ENCODE data around the gene SLC22A1.
"Not testable (repeated sequence)": the region's sequence is repeated elsewhere in the genome, so short reads cannot be mapped to it uniquely, and the experiment has no call there.

SLC22A1 gene

GRCh38 chr6:160134779-160135547, 13.3 kb downstream of the SLC22A1 start:
- no peak for TF ChIP-seq CTCF (conservative IDR thresholded peaks at IDR 0.05; ENCODE audit: low read length)
- DNase-seq (ENCODE audit: low read depth), result no peak
- no peak overlapping the region for H3K4me3 ChIP-seq (ENCODE audit: low read length)

DNA sequence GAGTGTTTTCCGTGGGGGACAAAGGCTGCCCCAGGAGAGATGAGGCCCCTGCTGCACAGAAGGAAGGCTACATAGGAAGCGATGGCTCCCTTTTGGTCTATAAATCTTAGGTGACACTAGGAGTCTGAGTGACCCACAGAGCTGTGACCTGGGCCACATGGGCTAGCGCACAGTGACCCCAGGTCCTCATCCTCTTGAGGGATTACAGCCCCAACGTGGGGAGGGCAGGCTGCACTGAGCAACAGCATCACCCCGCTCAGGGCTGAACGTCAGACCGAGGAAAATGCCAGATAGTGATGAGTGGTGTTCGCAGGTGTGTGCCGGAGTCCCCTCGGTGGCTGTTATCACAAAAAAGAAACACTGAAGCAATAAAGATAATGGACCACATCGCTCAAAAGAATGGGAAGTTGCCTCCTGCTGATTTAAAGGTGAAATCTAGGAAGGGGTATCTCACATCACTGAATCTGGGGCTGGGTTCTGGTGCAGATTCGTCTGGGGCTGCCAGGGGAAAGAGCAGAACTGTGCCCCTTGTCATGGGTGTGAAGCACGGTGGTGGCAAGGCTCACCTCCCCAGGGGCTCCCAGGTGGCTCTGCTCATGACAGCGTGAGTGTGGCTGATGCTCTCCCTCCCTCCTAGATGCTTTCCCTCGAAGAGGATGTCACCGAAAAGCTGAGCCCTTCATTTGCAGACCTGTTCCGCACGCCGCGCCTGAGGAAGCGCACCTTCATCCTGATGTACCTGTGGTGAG, 14.5 kb downstream of the SLC22A1 start:
- no peak for TF ChIP-seq CTCF (conservative IDR thresholded peaks at IDR 0.05; ENCODE audit: low read length)
- no peak overlapping the region for H3K4me3 ChIP-seq (ENCODE audit: low read length)
- no peak for DNase-seq (ENCODE audit: low read depth)

DNA sequence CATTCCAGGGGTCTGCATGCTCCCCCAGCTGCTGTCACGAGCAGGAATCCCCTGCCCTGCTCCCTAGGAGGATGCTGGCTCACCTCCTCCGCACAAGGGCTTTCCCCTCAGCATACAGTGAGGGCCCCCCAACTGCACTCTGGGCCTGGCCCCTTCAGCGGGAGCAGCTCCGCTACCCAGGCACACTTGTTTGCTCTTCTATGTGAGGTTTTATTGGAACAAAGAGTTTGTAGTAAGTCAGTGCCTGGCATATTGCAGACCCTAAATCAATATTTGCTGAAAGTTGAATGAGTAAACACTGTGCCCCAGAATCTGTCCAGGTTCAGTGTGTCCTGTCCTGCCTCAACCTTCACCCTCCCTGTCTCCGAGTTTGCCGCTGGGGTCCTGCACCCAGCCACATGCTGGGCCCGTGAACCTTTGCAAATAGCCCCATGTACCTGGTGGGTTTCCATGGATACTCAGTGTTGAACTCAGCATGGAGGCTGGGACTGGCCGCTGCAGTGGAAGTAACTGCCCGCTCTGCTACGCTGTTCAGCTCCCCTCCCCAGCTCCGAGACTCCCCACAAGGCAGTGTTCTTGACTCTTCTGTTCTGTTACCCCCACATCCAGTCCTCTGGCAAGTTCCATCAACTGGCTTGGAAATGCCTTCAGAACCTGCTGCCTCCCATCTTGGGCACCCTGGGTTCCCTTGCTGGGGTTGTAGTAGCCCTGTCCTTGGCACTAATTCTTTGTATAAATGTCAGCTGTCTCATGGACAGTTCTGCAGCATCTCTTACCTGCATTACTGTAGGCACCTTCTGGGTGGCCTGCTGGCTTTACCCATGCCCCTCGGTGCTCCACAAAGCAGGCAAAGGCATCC, 15.7 kb downstream of the SLC22A1 start:
- DNase-seq (ENCODE audit: low read depth), result no peak
- H3K4me3 ChIP-seq (ENCODE audit: low read length), result no peak overlapping the region
- TF ChIP-seq CTCF (conservative IDR thresholded peaks at IDR 0.05; ENCODE audit: low read length), result no peak

- TF ChIP-seq CTCF (conservative IDR thresholded peaks at IDR 0.05; ENCODE audit: low read length), result peak; percentile 76
- no peak overlapping the region for H3K4me3 ChIP-seq (ENCODE audit: low read length)
- DNase-seq (ENCODE audit: low read depth), result peak; percentile 57
Observed at GRCh38 chr6:160137989-160138835, 16.6 kb downstream of the SLC22A1 start.

GRCh38 chr6:160138839-160139419, 17.3 kb downstream of the SLC22A1 start:
- DNase-seq (ENCODE audit: low read depth), result no peak
- no peak for TF ChIP-seq CTCF (conservative IDR thresholded peaks at IDR 0.05; ENCODE audit: low read length)
- H3K4me3 ChIP-seq (ENCODE audit: low read length), result no peak overlapping the region

GRCh38 chr6:160139420-160139851, 17.8 kb downstream of the SLC22A1 start:
- peak; percentile 71 for DNase-seq (ENCODE audit: low read depth)
- no peak for TF ChIP-seq CTCF (conservative IDR thresholded peaks at IDR 0.05; ENCODE audit: low read length)
- no peak overlapping the region for H3K4me3 ChIP-seq (ENCODE audit: low read length)

- H3K4me3 ChIP-seq (ENCODE audit: low read length); DNase-seq (ENCODE audit: low read depth): not testable (repeated sequence)
Observed at GRCh38 chr6:160140493-160140892, 18.9 kb downstream of the SLC22A1 start.
